NCI-H146 treated with DMSO at 0.1 percent for 48 hours (cell line): Measurements from ENCODE around the gene PRPH.
"Not testable (repeated sequence)": the region's sequence is repeated elsewhere in the genome, so short reads cannot be mapped to it uniquely, and the experiment has no call there.

Source experiments
- DNase-seq: peaks from one replicate; lab custom pipeline; 2025; ENCODE audit not compliant: unreplicated experiment; lab: John Stamatoyannopoulos, UW

The PRPH gene

DNA sequence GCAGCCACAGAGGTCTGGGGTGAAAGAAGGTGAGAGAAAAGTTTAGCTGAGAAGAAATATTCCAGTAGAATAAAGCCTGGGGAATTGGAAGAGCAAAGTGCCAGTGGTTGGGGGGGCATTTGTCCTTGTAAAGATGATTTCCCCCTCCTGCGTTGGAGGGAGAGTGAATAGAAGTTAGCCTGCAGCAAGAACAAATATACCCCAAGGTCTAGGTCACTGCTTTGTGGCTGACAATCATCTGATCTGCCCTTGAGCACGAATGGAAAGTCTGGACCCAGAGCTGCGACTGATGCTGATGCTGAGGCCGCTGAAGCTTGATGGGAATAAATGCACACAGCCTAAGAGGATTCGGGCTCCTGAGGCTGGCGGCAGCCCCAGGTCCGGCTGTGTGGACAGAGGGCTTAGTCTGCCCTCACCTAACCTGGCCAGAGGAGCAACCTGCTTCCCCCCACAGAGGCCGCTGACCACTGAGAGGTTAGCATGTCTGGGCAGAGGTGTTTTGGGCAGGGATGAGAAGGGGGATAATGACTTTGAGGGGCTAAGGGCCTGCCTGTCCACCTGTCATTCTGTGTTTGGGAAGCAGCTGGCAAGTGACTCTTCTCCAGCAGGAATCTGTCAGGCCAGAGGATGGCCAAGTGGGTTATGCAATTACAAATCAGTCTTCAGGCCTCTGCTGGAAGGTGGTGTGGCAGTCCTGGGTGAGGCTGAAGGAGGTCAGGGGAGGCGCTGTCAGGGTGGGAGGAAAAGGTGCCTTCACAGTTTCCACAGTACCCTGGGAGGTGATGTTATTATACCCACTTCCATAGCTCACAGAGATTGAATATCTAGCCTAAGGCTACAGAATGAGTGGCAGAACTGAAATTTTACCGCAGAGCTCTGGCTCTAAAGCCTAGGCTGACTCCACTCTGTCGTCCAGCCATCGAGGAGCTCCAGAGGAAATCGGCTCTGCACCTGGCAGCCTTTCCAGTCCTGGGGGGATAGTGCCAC is 18.4 kb upstream of the PRPH start:
- DNase-seq = no peak

DNA sequence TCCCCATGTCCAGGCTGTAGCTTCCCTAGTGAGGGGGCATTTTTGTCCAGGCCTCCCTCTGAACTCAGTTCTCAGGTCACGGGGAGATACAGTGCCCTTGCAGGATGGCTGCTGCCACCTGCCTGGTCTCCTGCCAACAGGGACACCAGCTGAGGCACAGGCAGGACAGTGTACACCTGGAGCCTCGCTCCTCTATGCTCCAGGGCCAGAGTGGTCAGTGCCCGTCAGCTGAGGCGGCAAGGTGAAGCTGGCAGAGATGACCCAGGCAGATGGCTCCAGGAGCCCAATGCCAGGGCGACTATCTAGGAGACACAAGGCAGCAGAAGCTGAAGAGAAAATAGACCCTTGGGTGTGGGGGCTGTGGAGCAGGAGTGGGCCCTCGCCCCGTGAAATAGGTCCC is 17.5 kb upstream of the PRPH start:
- no peak for DNase-seq

DNA sequence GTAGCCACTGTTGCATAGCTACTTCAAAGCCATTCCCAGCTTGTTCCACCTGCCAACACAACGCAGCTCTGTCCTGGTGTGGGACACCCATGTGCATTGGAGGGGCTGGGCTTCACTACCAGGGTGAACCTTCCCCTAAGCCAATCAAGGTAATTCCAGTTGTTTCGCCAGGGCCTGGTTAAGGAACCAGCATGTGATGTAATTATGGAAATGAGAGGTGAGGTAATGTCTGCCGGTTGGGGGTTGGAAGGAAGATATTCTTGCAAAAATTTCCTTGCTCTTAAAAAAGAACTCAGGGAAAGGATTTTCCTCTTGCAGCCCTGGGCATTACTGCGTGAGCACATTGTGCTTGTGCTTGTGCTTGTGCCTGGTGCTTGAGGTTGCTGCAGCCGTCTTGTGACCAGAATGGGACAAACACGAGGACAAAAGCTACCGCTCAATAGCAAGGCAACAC is 15.2 kb upstream of the PRPH start:
- peak; percentile 34 for DNase-seq

DNA sequence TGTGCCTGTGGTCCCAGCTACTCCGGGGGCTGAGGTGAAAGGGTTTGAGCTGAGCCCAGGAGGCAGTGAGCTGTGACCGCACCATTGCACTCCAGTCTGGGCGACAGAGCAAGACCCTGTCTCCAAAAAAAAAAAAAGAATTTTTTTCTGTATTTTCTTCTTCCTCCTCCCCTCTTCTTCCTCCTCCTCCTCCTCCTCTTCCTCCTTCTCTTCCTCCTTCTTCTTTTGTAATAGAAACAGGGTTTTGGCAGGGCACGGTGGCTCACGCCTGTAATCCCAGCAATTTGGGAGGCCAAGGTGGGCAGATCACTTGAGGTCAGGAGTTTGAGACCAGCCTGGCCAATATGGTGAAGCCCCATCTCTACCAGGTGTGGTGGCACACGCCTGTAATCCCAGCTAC is 14.4 kb upstream of the PRPH start:
- DNase-seq = not testable (repeated sequence)

DNA sequence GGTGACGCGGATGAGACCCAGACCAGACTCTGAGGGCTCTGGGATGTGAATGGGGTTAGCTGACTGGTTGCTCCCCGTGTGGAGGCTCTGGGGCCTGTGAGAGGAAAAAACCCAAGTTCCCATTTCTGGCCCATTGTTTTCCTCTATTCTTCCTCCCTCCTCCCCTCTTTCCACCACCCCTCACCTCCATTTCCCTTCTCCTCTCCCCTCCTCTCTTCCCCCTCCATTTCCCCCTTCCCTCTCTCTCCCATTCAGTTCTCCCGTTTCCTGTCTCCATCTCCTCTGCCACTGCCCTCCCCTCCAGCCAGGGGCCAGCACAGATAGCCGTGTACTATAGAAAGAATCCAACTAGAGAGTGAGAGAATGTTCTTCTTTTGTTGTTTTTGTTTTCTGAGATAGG is 12.6 kb upstream of the PRPH start:
- no peak for DNase-seq

DNA sequence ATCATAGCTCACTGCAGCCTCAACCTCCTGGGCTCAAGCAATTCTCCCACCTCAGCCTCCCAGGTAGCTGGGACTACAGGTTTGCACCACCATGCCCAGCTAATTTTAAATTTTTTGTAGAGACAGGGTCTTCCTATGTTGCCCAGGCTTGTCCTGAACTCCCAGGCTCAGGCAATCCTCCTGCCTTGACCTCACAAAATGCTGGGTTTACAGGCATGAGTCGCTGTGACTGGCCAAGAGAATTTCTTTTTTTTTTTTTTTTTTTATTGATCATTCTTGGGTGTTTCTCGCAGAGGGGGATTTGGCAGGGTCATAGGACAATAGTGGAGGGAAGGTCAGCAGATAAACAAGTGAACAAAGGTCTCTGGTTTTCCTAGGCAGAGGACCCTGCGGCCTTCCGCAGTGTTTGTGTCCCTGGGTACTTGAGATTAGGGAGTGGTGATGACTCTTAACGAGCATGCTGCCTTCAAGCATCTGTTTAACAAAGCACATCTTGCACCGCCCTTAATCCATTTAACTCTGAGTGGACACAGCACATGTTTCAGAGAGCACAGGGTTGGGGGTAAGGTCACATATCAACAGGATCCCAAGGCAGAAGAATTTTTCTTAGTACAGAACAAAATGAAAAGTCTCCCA is 12.1 kb upstream of the PRPH start:
- not testable (repeated sequence) for DNase-seq

DNA sequence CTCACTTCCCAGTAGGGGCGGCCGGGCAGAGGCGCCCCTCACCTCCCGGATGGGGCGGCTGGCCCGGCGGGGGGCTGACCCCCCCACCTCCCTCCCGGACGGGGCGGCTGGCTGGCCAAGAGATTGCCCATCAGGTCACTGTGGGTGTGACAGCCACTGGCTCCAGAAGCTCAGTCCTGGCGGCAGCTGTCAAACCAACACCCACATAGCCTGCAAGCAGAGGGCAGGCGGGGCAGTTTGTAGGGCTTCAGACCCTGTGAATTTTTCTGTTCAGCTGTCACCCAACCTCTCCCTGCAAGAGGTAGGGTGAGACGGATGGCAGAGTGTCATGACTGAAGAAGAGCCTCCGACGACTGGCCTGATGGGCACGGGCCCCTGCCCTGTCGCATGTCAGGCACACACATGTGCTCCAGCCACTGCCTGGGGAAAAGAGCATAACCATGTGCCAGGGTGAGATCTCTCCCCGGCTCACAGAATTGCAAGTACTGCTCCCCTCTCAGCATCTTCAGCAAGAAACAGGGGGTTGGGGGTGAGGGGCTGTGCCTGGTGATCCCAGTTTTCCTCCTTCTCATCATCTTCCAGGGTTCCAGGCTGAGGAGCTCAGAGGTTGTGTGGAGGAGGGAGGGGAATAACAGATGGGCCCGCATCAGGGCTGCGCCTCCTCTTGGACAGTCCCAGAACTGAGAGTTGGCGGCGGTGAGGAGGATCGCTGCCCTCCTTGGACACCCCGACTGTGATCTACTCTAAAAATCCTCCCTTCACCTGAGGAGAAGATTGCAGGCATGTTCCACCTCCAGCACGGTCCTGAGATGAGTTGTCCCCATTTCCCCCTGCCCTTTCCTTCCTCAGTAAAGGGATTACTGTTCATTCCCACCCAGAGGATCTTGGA is 11.2 kb upstream of the PRPH start:
- DNase-seq = no peak

DNA sequence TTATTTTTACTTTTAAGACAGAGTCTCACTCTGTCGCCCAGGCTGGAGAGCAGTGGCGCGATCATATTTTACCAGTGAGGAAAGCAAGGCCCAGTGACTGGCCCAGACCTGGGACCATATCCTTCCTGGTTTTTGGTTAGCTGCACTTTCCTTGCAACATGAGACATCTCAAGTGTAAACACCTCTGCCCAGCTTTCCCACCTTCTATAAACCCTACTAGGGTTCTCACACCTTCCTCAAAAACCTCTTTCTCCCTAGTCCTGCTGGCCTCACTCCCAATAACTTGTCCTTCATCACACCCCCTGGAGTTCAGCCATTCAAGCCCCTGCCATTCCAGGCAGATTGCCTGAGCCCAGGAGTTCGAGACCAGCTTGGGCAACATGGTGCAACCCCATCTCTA is 10.3 kb upstream of the PRPH start:
- no peak for DNase-seq

DNA sequence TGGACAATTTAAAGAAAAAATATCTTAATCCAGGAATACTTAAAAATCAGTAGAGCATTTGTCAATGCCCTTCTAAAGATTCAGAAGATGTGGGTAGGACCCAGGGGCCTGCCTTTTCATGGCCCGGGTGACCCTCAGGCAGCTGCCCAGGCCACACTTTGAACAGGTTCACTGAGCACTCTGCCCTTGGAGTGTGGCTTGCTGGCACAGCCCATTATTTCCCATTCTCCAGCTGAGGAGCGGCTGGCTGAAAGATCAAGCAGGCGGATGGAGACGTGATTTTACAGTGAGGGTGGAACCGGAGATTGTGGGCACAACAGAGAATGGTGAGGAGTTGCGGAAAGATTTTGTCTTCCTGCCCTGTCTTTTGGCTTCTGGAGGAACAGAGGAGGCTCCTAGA is 7.1 kb upstream of the PRPH start:
- no peak for DNase-seq

DNA sequence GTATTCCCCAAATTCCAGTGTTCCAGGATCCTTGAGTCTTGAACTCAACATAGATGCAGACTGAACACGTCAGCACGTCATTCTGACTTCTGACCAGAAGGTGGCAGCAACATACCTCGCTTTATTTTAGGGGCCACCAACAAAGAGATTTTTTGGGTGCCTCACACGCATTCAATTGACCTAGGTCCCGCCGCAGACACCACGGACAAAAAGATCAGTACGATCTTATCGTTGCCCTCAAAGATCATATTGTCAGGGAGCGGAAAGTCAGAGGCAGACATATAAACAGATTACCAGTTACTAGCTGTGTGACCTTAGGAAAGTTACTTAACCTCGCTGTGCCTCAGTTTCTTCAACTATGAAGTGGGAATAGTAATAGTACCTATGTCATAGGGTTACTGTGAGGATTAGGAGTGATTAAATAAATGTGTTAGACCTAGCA is 6.5 kb upstream of the PRPH start:
- peak; percentile 23 for DNase-seq

DNA sequence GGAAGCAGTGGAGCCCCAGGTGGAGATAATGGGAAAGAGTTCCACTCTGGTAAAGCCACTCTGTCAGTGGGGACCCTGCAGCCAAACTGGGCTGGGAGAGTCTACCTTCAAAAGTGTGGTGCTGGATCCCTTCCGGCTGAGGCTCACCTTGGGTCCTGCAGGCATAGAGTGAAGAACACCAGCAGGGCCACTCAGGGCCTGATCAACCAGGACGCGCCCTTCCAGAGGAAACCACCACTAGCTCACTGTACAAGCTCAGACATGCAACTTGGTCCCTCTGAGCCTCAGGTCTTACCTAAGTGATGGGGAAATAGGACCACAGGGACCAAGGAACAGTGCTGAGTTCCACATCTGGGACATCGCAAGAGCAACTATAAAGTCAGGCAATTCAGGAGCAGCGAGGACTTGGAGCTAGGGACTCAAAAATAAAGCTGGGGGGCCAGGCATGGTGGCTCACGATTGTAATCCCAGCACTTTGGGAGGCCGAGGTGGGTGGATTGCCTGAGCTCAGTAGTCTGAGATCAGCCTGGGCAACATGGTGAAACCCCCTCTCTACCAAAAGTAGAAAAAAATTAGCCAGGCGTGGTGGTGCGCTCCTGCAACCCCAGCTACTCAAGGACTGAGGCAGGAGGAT is 5.9 kb upstream of the PRPH start:
- DNase-seq = no peak

GRCh38 chr12:49292729-49293055 is 2.3 kb upstream of the PRPH start:
- no peak for DNase-seq

DNA sequence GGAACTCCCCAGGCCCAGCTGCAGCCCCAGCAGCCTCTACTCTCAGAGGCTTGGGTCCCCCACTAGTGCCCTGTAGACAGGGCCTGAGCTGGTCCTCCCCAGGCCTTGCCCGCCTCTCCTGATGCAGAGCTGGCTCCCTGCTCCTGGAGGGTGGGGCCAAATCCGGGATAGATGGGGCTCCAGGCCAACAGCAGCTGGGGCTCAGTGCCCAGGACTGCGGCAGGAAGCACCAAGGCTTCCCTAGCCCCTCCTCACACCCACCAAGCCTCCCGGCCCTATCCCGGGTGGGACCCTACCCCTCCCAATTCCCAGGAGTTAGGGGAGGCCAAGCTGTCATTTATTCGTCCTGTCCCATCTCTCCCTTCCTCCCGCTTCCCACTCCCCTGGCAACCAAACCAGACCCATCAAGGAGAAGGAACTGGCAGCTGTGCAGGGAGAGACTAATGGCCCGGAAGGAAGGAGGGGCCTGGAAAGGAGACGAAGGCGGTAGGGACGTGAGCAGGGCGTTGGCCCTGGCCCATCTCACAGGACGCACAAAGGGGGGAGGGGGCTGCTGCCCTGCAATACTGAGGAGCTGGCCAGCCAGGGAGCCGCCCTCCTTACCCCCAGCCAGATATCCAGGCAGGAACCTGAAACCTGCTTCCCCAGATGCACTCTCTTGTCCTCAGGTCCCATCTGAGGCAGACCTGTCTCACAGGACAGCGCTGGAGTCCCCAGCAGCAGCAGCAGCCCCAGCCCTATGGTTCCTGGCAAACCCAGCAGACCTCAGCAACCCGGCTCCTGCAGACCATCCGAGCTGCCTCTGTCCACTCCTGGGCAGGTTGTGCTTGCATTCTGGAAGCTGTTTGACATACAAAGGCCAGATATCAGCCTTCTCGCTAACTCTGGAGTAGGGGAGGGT is 1.6 kb upstream of the PRPH start:
- DNase-seq = no peak

DNA sequence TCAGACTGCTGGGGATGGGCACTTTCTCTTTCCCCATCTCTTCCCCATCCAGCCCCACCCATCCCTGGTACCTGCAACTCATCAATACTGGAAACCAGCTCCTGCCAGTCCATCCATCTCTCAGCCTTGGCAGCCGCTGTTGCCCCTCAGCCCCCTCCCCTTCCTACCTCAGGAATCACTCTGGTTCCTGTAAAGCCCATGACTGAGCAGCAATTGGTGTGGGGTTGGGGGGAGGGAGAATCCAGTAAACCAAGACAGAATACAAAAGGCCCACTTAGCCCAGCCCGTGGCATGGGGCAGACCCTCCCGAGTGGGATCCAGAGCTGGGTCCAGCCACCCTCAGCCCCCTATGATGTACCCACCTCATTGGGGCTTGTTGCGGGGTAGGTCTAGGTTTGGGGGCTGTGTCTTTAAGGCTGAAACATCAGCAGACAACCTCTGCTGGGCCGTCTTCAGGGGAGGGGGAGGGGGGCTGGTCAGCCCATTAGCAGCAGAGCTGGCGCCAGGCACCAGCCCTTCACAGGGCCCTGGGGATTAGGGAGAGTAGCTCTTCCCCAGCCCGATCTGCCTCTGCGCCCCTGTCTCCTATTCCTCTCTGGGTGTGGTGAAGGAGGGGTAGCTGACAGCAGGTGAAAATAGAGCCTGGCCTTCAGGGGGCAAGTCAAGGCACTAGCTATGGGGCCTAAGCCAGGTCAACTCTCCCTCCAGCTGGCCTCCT is 702 bp upstream of the PRPH start:
- no peak for DNase-seq

DNA sequence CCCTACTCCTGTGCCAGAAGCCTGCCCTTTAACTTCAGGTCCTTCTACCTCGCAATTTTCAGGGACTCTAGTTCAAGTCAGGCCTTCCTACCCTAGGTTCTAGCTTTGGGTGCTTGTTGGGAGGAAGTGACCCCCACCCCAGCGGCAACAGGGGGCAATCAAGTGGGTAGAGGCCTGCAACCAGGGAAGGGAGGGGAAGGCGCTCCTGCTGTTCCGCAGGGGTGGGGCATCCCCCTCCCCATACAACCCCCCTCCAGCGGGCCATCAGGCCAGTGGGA is 204 bp upstream of the PRPH start:
- DNase-seq = no peak

DNA sequence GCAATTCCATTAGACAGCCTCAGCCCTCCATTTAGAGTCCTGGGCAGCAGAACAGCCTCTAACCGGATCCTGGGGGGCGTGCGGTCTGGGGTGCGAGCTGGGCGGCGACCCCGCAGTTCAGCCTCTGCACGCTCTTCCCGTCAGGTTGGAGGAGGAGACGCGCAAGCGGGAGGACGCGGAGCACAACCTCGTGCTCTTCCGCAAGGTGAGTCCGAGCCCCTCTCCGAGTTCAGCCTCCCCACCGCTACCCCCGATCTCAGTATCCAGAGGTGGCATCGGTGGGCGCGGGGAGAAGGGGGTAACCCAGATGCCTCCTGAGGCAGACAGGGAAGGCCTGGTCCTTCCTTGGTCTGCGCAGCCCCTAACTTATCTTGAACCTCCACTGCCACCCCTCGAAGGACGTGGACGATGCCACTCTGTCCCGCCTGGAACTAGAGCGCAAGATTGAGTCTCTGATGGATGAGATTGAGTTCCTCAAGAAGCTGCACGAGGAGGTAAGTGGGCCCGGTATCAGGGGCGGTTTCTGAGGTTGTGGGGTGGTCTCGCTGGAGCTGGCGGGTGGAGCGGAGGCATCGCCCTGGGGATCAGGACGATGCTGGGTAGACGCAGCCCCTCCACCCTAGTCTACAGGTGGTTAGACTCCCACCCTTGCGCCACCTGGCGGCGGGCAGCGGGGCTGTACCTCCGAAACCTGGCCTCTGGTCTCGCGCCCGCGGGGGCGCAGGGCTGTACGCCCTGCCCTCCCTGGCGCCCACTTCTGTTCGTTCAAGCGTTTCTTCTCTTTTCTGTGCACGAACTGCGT is 1.3 kb downstream of the PRPH start:
- DNase-seq = peak; percentile 48

- DNase-seq = peak; percentile 83
These were observed 2.1 kb downstream of the PRPH start for GRCh38 chr12:49296836-49297694.

DNA sequence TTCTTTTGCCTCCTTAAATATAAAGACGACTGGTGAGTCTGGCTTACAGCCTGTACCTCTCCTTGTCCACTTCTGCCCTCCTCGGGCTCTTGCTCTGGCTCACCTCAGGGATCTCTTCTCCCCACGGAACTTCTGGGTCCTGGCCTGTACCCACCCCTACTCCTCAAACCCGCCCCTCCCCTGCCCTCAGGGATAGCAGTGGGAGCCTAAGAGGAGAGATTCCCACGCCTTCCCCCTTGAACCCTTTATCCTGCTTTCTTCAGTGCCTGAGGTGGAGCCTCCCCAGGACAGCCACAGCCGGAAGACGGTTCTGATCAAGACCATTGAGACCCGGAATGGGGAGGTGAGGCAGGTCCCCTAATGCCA is 2.7 kb downstream of the PRPH start:
- DNase-seq = no peak
